KMS-11 (cell line): ENCODE measurements around the gene LSMEM2.

Experiments used
- H2AFZ ChIP-seq: fragments of 200-600 bp; sonication (generic); 2 replicates; pipeline ENCODE4 v1.6.1; 2016; ENCODE audit warnings: antibody characterized with exemption, mixed run types, low read depth
- H3K27ac ChIP-seq: fragments of 200-600 bp; sonication (generic); 2 replicates; pipeline ENCODE4 v1.6.1; 2016; ENCODE audit warnings: mild to moderate bottlenecking, mixed run types
- H3K27me3 ChIP-seq: fragments of 200-600 bp; sonication (generic); 2 replicates; pipeline ENCODE4 v1.6.1; 2017; ENCODE audit warnings: mild to moderate bottlenecking, low read depth, mixed run types, moderate library complexity; ENCODE audit not compliant: insufficient read depth
- H3K36me3 ChIP-seq: fragments of 200-600 bp; sonication (generic); 2 replicates; pipeline ENCODE4 v1.6.1; 2017; ENCODE audit warnings: mild to moderate bottlenecking, mixed run types; ENCODE audit not compliant: insufficient read depth
- H3K4me1 ChIP-seq: fragments of 200-600 bp; sonication (generic); 2 replicates; pipeline ENCODE4 v1.6.1; 2016; ENCODE audit warnings: mild to moderate bottlenecking, low read depth, mixed run types; ENCODE audit not compliant: poor library complexity, severe bottlenecking
- H3K4me2 ChIP-seq: fragments of 200-600 bp; sonication (generic); 2 replicates; pipeline ENCODE4 v1.7.0; 2016; ENCODE audit warnings: mild to moderate bottlenecking, mixed run types
- H3K4me3 ChIP-seq: fragments of 200-600 bp; sonication (generic); IDR thresholded peaks from 2 replicates; pipeline ENCODE4 v1.6.1; 2017; ENCODE audit warnings: low read depth, low read length, mixed read lengths; ENCODE audit not compliant: insufficient read depth
- H3K79me2 ChIP-seq: fragments of 200-600 bp; sonication (generic); 2 replicates; pipeline ENCODE4 v1.6.1; 2016; ENCODE audit warnings: low read depth, mixed run types; ENCODE audit not compliant: insufficient read depth
- H3K9ac ChIP-seq: fragments of 200-600 bp; sonication (generic); 2 replicates; pipeline ENCODE4 v1.6.1; 2016; ENCODE audit warnings: mild to moderate bottlenecking, mixed run types
- H4K20me1 ChIP-seq: fragments of 200-600 bp; sonication (generic); 2 replicates; pipeline ENCODE4 v1.6.1; 2016; ENCODE audit warnings: mild to moderate bottlenecking, mixed run types; ENCODE audit not compliant: insufficient read depth
- CTCF ChIP-seq: fragments of 200-600 bp; sonication (generic); conservative IDR thresholded peaks from 2 replicates; pipeline ENCODE4 v1.6.1; 2017; ENCODE audit warnings: low read depth, mild to moderate bottlenecking, antibody characterized with exemption, low read length, moderate library complexity, mixed read lengths

The LSMEM2 gene

GRCh38 chr3:50245831-50246516 lies 32.9 kb upstream of the LSMEM2 start:
- H3K4me1 ChIP-seq, result peaks cover 11% of the 10 kb centered on the region
- peak overlapping the region; percentile 30 for H2AFZ ChIP-seq
- H3K4me2 ChIP-seq, result peak overlapping the region; percentile 94
- H3K36me3 ChIP-seq, result no peaks in the 10 kb centered on the region
- H3K27ac ChIP-seq, result peak overlapping the region; percentile 80
- H3K79me2 ChIP-seq, result peaks cover 24% of the 10 kb centered on the region; the same call in 1 of the 2 replicates
- H3K27me3 ChIP-seq, result no peaks in the 10 kb centered on the region
- TF ChIP-seq CTCF, result peak; percentile 87
- no peak overlapping the region for H3K4me3 ChIP-seq
- peak overlapping the region; percentile 53; the same call in 1 of the 2 replicates for H3K9ac ChIP-seq
- H4K20me1 ChIP-seq, result no peaks in the 10 kb centered on the region

- H3K9ac ChIP-seq, result peak overlapping the region; percentile 53; the same call in 1 of the 2 replicates
- no peaks in the 10 kb centered on the region for H3K36me3 ChIP-seq
- peak; percentile 17; the same call in 1 of the 2 replicates for TF ChIP-seq CTCF
- H3K27me3 ChIP-seq, result no peaks in the 10 kb centered on the region
- peak overlapping the region; percentile 80 for H3K27ac ChIP-seq
- H3K4me1 ChIP-seq, result peaks cover 11% of the 10 kb centered on the region
- H3K4me3 ChIP-seq, result no peak overlapping the region
- H3K79me2 ChIP-seq, result peaks cover 24% of the 10 kb centered on the region; the same call in 1 of the 2 replicates
- peak overlapping the region; percentile 30 for H2AFZ ChIP-seq
- H3K4me2 ChIP-seq, result peak overlapping the region; percentile 94
- H4K20me1 ChIP-seq, result no peaks in the 10 kb centered on the region
Measured at GRCh38 chr3:50246517-50246954, 32.4 kb upstream of the LSMEM2 start.

- no peak for TF ChIP-seq CTCF
- no peaks in the 10 kb centered on the region for H3K27me3 ChIP-seq
- H3K4me3 ChIP-seq, result no peak overlapping the region
- no peak overlapping the region for H2AFZ ChIP-seq
- no peak overlapping the region for H3K27ac ChIP-seq
- H3K4me2 ChIP-seq, result no peak overlapping the region
- H4K20me1 ChIP-seq, result no peaks in the 10 kb centered on the region
- H3K36me3 ChIP-seq, result no peaks in the 10 kb centered on the region
- peaks cover 11% of the 10 kb centered on the region for H3K4me1 ChIP-seq
- H3K9ac ChIP-seq, result no peak overlapping the region
- peaks cover 17% of the 10 kb centered on the region; the same call in 1 of the 2 replicates for H3K79me2 ChIP-seq
Measured at GRCh38 chr3:50248387-50248786, 30.5 kb upstream of the LSMEM2 start.

- no peak overlapping the region for H3K4me3 ChIP-seq
- no peak overlapping the region for H3K9ac ChIP-seq
- H4K20me1 ChIP-seq, result no peaks in the 10 kb centered on the region
- H3K36me3 ChIP-seq, result no peaks in the 10 kb centered on the region
- H3K4me1 ChIP-seq, result peaks cover 11% of the 10 kb centered on the region
- peaks cover 14% of the 10 kb centered on the region; the same call in 1 of the 2 replicates for H3K79me2 ChIP-seq
- H3K4me2 ChIP-seq, result no peak overlapping the region
- TF ChIP-seq CTCF, result no peak
- H3K27me3 ChIP-seq, result no peaks in the 10 kb centered on the region
- H3K27ac ChIP-seq, result no peak overlapping the region
- H2AFZ ChIP-seq, result no peak overlapping the region
Measured at GRCh38 chr3:50249457-50249856, 29.4 kb upstream of the LSMEM2 start.
